HG03066 (cell line): ENCODE measurements around the gene SATB2.

ENCODE experiments used
- ATAC-seq: cut with Tn5 transposase; IDR thresholded peaks from one replicate; pipeline ENCODE4 v1.9.1; 2021; ENCODE audit warnings: low read depth; ENCODE audit not compliant: unreplicated experiment

Gene SATB2

DNA sequence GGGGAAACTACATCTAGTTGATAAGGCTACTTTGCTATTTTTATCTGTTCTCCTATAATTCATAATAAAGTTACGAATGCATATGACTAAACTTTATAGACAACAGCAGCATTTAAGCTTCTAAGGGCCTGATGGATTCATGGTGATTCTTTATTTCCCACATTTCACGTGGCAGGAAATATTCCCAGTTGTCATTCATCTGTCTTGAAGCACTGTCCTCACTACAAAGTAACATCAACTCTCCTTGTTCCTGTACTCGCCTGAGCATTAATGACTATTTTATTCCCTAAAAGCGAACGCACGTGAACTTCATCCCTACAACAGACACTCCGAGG lies 2.6 kb downstream of the SATB2 start:
- no peak for ATAC-seq

DNA sequence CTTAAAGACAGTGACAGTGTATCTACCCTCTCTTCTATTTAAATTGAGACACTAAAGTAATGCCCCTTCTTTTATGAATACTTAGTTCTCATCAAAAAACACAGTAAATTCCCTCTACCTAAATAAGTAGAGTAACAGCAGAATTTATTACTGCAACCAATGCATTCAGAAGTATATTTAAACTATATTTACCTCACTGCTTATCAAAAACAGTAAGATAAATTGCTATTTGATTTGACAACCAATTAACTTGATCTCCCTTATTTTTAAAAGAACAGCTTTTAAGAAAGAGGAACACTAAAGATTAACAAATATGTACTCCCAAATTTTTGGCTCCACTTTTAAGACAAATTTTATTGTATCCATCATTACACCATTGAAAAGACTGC lies 4.8 kb downstream of the SATB2 start:
- no peak for ATAC-seq

- ATAC-seq: no peak
Observed at GRCh38 chr2:199452260-199452990, 5.3 kb downstream of the SATB2 start.

DNA sequence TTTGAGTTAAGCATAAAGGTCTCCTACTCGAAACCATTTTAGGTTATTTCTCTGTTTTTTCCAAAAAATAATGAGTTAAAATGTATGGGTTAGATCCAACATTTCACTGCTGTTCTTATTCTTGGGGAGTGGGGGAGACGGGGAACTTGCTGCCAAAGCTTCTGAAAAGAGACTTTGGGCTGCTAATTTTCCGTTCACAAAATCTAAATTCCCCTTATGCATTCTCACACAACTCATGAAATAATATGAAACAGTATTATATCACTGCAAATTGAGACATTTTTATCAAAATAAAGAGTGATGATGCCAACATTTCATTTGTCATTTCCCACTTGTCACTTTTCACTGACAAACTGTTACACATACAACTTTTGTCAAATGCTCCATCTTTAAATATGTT lies 7.8 kb downstream of the SATB2 start:
- no peak for ATAC-seq

- no peak for ATAC-seq
Observed at GRCh38 chr2:199449455-199449854, 8.3 kb downstream of the SATB2 start.

- no peak for ATAC-seq
Observed at GRCh38 chr2:199446996-199447576, 10.7 kb downstream of the SATB2 start.

DNA sequence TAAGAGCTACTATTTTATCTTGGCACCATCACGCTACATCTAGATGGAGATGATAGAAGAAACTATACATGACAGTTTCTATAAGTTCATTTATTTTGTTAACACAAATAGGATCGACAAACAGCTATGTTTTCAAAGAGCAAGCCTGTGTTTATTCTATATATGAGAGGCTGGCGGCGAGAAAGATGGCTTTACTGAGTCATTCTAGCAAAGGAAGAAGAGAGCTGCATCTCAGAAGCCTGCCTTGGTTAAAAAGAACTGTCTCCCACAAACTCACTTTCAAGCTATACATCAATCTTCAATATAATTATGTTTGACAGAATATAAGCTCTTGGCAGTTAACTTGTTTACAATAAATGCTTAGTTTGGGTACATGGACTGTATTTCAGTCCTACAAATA lies 13.0 kb downstream of the SATB2 start:
- no peak for ATAC-seq

DNA sequence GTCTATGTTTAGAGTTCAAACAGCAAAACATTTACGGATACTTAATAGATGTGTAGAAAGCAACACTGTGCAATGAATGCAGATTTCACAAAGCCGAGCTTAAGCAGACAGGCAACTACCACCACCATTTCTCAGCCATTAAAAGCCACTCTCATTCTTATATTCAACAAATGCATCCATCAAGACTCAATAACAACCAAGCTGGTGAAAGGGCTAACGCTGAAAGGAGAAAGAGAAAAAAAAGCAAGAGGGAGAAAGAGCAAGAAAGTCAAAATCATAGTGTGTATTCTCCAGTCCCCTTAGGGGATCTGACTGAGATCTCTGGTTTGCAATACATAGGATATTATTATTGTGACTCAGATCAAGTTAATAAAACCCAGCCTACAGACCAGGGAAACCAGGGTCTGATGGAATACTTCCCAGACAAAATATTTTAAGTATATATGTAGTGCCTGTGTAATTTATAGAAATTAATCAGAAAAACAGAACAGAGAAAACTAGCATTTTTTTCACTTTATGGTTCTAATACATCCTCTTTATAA lies 14.1 kb downstream of the SATB2 start:
- no peak for ATAC-seq

GRCh38 chr2:199442173-199442572 lies 15.6 kb downstream of the SATB2 start:
- no peak for ATAC-seq

DNA sequence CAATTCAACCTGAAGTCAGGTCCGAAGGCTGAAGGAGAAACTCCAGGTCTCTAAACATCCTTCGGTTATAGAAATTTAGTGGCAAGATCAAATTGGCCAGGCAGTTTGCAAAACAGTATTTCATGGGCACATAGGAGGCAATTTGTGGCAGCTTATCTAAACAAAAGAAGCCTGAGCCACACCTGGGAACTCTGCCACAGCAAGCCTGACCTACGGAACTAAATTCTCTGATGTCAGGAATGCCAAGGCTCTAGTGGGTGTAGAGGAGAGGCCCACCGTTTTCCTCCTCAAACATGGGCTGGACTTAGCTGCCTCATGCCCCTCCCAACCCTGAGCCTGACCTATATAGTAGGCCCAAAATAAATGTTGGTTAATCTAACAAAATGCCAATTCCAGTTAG lies 16.0 kb downstream of the SATB2 start:
- no peak for ATAC-seq

DNA sequence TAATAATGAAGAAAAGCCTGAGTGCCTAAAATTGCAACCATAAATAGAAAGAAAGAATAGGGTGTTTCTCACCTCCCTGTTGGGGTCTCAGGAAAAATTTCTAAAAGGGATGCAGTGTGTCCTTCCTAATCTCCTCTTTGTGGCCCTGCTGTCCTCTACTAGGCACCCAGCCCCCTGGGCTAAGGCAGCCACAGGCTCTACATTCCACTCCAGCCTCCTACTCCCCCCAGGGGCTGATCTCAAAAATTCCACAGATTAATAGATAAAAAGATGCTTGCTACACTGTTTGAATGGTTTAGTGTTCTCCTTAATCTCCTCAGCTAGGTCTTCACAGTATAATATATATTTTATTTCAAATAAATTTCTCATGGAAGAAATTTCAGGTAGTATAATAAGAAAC lies 17.6 kb downstream of the SATB2 start:
- ATAC-seq: no peak

DNA sequence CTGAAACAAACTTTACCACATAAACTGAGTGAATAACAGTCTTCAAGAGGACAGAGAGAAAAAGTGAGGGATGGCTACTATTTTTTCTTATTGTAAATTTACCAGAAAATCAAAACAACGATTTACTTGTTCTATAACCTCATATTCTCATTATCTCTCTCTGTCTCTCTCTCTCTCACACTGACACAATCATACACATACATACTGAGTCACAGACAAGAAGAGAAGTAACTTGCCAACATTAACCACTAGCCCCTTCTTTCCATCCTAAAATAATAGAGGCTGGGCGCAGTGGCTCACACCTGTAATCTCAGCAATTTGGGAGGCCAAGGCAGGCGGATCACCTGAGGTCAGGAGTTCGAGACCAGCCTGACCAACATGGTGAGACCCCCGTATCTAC lies 18.2 kb downstream of the SATB2 start:
- ATAC-seq: no peak

GRCh38 chr2:199439066-199439465 lies 18.7 kb downstream of the SATB2 start:
- no peak for ATAC-seq

DNA sequence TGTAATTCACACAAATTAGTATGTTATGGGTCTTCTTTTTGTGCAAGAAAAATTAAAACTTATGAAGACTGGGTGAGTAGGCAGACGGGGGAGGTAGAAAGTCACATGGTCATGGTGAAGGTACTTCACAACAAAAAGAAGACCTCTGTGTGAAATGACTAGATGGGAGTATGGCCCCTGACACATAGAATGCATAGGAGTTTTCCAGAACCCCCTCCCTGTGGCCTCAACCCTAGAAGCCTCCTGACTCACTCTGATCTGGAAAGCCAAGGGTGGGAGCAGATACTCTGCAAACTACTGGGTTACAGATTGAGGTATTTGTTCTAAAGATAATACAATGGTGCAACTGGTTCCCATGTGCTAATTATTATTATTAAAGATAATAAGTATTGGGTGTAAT lies 23.2 kb downstream of the SATB2 start:
- no peak for ATAC-seq

DNA sequence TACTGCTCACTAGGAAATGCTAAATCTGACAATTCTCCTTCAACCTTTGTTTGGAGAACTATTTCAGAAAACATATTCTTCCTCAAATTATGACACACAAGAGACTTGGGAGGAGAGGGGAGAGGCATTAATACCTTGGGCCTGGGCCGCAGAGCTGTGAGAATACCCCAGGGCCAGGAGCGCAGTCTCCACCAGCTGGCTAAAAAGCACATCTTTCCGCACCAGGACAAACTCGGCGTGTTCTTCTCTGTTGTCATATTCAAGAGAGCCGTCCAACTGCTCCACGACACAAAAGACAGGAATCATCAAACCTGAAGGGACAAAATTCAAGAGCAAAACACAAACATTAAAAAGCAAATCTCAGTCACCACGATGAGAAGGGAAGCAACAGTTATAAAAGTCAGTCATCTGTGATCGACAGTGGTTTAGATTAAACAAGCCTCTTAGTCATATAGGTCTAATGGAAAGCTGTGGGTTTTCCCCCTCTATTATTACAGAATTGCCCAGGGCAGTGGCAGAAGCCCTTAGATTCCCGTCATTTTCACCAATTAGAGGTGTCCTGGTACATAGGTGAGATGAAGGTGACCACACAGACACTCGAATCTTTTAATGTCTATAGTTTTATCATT lies 24.4 kb downstream of the SATB2 start:
- no peak for ATAC-seq

DNA sequence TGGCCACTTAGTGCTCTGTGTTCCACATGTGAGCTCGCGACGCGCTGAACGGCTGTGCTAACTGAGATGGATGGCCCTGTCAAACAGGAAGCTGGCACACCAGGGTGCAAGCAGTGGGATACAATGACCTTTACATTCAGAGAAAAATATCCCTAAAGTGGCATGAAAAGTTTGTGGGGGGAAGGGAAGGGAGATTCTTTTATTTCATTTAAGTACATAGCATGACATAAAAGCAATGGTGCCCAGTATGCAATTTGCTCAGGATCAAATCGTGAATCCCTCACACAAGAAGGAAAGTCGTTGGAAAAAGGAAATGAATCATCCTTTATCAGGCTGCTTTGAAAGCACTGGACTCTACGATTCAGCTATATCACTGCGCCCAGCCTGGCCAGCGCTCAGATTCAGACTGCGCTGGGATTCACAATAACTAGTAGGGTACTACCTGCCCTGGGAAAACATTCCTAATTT lies 26.0 kb downstream of the SATB2 start:
- ATAC-seq: no peak

GRCh38 chr2:199430214-199430613 lies 27.5 kb downstream of the SATB2 start:
- no peak for ATAC-seq

DNA sequence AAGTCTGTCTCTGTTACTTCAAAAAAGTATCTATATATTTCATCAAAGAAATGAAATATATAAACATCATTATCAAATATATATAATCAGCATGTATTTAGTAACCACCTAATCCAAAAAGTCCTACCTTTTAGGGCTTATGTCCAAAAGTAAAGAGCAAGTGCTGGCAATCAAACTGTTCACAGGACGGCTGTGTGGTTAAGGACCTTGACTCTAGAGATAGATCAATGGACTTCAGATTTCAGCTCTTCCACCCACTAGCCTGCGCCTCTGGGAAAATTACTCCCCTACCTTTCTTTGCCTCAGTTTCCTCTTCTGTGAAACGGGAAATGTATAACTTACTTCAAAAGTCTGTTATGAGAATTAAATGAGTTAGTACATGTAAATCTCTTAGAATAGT lies 29.4 kb downstream of the SATB2 start:
- no peak for ATAC-seq

- ATAC-seq: no peak
Observed at GRCh38 chr2:199424160-199424559, 33.6 kb downstream of the SATB2 start.

DNA sequence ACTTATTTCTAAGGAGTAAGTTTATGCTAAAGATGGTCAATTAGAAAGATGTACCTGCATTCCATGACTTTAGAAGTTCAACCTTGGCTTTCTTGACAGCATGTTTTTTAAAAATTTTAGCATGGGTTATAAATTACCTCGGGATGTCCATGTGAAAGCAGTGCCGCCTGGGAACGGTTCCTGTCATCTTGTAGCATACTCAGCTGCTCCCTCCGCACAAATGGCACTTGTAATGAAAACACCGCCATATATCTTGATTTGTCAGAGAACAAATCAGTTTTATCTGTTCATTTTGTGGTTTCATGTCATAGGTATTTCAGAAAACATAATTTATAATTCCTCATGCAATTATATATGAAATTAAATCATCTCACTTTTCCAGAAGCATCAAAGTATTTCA lies 38.3 kb downstream of the SATB2 start:
- no peak for ATAC-seq

GRCh38 chr2:199414465-199414864 lies 43.3 kb downstream of the SATB2 start:
- ATAC-seq: no peak

- ATAC-seq: no peak
Observed at GRCh38 chr2:199414001-199414400, 43.7 kb downstream of the SATB2 start.
